ENCODE results near the gene CDC45.

CDC45 gene

GRCh38 chr22:19471572-19471971, 8.1 kb upstream of the CDC45 start:
- DNase-seq = no peak

DNA sequence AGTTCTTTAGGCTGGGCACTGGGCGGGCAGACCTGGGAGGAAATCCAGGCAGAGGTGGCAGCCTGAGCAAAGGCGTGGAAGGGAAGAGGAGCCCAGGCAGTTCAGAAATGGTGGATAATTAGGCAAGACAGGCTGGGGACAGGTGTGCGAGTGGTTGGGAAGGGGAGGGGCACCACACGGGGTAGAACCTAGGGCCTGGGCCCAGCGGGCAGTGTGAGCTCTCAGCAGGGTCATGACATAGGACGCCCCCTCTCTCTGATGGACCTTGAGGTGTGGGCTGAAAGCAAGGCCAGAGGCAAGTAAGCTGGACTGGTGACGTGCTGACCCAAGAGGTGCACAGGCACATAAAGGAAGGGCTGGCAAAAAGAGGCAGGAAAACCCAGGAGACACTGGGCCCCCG, 7.5 kb upstream of the CDC45 start:
- no peak for DNase-seq

DNA sequence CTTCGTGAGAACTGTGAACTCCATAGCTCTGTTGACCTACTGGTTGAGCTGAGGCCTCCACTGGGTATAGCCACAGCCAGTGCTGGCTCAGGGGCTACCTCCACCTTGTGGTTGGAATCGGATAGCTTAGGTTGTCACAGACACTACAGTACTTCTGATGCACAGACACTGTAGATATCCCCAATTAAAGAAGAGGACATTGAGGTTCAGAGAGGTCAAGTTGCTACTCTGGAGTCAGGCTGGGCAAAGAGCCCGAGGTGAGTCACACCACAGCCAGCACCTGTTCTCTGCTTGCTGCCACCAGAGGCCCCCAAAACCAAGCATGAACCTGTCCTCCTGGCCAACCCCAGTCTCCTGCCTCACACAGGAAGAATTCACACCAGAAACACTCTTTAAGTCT, 6.1 kb upstream of the CDC45 start:
- no peak for DNase-seq

DNA sequence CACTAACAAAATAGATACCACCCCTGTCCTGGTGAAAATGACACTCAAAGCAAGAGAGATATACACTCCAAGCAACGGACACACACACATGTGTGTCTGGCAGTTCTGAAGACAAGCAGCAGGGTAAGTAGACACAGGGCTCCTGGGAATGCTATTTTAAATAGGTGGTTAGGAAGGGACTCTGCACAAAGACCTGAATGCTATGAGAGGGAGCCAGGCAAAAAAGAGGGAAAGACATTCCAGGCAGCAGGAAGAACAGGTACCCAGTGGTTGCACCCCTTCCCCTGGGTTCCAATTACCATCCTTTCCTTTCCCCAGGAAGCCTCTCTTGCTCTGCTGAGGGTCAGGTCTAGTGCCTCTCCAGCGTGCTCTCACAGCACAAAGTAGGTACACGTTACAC, 3.7 kb upstream of the CDC45 start:
- no peak for DNase-seq

- DNase-seq = peak; percentile 41
These were observed 2.2 kb upstream of the CDC45 start for GRCh38 chr22:19477321-19478044.

GRCh38 chr22:19478045-19478900, 1.4 kb upstream of the CDC45 start:
- peak; percentile 66 for DNase-seq

DNA sequence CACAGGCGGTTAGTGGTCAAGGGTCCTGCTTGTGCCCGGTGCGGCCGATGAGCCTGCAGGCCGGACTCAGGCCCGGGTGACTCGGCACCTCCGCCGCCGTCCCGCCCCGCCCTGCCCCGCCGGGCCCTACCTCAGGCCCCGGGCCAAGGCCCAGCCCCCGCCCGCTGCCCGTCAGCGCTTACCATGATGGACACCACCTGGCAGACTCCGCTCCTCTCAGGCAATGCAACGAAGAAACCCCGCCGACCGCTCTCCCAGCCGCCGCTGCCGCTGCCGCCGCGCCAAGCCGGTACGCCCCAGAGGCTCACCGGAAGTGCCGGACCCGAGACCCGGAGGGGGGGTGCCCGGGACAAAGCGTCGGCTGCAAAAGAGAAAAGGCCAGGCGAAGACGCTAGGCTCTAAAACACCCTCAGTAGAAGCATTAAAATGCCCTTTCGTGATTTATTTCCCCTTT, 792 bp upstream of the CDC45 start, which contains the start of gene UFD1:
Gene UFD1, minus strand, starts transcription at position 293 of the 454 bp plus-strand sequence. Its CDS starts 108 bp downstream, at position 185.
- peak; percentile 91 for DNase-seq

GRCh38 chr22:19480173-19480568, 451 bp downstream of the CDC45 start:
- no peak for DNase-seq

DNA sequence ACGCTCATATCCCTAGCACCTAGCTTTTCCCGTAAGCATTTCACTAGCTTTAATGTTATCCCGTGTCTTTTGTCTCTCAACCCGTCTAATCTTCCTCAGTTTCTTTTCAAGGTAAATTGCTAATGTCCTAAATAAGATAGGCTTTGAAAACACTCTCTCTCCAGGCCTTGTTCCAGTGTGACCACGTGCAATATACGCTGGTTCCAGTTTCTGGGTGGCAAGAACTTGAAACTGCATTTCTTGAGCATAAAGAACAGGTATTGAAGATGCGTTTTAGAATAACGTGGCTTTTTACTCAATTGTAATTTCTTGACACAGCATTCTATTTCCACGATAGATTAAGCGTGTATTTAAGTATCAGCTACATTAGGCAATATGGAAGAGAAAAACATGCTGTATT, 1.1 kb downstream of the CDC45 start:
- DNase-seq = no peak

DNA sequence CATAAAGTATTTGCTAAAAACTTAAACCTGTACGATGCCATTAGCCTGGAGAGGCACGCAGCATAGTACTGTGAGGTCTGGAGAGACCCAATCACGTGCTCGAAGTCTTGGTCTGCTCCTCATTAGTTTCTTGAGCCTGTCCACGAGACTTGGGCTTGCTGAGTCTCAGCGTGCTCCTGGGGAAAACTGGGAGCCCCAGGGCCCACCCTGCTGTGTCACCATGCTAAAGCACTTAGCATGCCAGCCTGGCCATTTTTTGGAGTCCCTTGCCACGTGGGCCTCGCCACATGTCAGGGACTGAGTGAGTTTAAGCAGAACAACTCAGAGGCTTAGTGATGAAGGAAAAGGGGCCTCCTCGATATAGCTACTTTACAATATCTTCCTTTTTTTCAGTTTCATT, 2.6 kb downstream of the CDC45 start:
- DNase-seq = peak; percentile 19

DNA sequence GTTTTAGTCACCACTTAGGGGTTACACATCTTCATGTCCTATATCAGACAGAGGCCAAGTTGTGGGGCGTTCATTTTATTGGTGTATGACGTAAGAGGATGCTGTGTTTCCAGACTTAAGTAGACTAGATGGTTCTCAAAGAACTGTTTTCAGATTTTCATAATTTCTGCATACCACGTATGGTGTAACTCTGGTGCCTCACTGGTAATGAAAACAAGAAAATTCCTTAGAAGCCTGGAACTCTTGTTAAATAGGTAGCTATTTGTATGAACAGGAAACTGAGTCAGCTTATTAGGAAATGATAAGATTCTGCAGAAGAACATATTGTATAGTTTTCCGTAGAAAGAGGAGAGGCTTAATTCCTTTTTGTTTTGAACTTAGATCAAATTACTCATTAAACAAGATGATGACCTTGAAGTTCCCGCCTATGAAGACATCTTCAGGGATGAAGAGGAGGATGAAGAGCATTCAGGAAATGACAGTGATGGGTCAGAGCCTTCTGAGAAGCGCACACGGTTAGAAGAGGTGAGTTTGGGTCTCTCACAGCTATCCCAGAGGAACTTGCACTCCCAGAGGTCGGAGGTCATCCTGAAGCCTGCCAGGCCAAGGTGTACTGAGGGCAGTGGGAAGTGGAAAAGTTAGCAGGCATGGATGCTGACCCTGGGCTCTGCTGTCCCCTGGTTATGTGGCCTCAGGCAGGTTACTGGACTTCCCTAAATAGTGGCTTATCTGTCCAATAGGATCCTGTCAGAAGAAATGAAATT, 3.9 kb downstream of the CDC45 start:
- DNase-seq = no peak

- DNase-seq = no peak
These were observed 8.6 kb downstream of the CDC45 start for GRCh38 chr22:19488285-19488684.

GRCh38 chr22:19488884-19489843, 9.4 kb downstream of the CDC45 start:
- no peak for DNase-seq

GRCh38 chr22:19490628-19491230, 11.0 kb downstream of the CDC45 start:
- no peak for DNase-seq

DNA sequence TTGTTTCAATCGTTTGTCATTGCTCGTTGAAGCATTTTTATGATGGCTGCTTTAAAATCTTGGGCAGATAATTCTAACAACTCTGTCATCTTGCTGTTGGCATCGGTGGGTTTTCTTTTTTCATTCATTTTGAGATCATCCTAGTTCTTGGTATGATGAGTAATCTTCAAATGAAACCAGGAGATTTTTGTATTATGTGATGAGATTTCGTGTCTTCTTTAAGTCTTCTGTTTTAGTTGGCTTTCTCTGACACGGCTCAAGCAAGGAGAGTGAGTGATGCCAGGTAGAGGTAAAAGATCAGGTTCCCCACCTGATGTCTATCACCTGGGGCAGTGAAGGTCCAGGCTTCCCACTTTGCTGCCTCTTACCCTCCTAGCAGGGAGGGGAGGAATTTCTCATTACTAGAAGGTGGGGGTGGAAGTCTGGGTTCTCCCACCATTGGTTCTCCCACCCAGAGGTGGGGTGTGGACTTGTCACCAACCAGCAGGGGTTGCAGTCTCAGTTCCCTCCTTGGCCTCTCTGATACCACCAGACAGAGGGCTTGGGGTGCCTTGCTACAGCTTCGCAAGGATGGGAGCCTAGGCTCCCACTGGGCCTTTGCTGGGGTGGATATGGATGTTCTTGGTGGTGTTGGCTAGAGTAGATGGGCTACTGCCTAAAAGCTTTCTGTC, 12.9 kb downstream of the CDC45 start:
- DNase-seq = no peak

- no peak for DNase-seq
These were observed 14.4 kb downstream of the CDC45 start for GRCh38 chr22:19494001-19494560.

DNA sequence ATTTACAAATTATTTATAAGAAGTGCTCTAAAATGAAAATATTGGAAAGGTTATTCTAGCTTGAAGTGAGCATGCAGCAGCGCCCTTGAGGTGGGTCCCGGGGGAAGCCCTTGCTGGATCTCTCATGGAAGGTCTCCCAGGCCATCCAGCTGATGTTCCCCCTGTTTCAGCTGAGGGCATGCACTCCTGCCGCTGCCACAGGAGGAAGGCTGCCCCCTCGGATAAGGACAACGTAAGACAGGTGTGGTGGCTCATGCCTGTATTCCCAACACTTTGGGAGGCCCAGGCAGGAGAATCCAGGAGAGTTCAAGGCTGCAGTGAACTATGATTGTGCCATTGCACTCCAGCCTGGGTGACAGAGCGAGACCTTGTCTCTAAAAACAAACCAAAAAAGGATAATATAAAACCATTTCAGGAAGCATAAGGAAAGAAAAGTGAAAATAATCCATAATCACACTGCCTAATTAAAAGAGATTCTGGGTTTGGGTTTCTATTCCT, 15.0 kb downstream of the CDC45 start:
- DNase-seq = no peak

DNA sequence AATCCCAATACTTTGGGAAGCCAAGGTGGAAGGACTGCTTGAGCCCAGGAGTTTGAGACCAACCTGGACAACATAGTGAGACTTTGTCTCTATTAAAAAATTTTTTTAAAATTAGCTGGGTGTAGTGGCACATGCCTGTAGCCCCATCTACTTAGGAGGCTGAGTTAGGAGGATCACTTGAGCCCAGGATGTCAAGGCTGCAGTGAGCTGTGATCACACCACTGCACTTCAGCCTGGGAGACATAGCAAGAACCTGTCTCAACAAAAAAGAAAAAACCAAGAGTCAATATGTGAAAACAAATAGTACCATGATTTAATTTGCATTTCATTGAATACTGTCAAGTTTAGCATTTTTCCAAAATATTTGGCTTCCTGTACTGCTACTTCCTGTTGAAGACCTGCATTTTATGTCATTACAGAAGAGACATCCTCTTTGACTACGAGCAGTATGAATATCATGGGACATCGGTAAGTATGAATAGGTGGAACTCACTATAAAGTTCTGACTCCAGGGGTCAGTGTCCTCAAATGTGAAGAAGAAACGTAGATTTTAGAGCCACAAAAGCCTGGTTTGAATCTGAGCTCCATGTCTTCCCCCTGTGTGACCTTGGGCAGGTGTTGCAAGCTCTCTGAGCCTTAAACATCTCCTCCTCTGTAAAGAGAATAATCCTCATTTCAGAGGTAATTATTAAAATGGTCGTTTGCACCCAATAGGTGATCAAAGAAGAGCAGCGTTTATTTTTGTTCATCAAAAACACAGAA, 16.0 kb downstream of the CDC45 start:
- DNase-seq = no peak

DNA sequence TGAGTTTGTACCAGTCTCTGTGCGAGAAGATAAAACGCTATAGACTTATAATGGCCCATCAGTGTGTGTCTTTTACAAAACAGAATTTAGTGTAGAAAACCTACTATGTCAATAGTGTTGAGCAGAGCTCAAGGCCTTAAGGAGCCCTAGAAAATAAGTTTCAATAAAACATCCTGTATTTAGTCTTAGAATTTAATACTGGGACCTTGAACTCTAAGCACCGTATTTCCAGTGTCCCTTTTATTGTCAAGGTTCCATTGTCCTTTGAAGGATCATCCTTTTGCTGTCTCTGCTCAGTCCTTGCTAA, 16.6 kb downstream of the CDC45 start:
- DNase-seq = no peak

- no peak for DNase-seq
These were observed 17.5 kb downstream of the CDC45 start for GRCh38 chr22:19497245-19497644.
